Measurements from ENCODE around the gene THAP11.
"Not testable (repeated sequence)": the region's sequence is repeated elsewhere in the genome, so short reads cannot be mapped to it uniquely, and the experiment has no call there.

Gene THAP11

DNA sequence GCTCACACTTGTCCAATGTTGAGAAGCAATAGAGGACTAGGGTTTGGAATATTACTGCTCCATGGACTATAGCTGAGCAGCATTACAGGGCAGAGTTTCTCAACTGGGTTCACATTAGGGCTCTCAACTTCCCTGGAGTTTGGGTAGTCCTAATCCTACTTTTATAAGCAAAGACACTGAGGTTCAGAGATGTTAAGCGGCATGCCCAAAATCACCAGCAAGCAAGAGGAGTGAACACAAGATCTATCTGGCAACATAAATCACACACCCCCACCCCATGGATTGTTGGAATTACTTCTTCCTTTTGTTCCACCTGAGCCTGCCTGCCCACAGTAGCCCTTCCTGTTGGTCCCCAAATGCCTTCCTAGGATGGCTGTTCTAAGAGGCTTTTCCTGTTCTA lies 30.2 kb upstream of the THAP11 start:
- no peak overlapping the region for H3K9ac ChIP-seq (ENCODE audit: low read length)

DNA sequence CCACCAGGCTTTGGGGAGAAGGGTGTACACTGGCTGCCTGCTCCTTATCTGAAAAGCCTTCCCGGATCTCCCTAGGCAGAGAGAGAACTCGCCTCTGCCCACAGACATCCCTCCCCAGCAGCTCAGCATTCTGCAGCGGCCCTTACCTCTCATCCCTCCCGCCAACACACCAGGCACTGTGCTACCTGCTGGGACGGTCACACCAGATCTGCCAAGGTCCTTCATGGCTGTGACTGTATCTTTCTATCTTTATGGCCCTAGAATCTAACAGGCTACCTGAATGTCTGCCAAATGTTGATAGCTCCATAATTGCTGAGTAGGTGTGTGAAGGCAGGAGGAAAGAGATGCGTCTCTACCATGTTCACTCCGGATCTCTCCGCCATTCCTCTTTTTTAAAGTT lies 27.6 kb upstream of the THAP11 start:
- H3K4me3 ChIP-seq (ENCODE audit: low read length): no peak overlapping the region
- no peak overlapping the region for H3K9ac ChIP-seq (ENCODE audit: low read length)
- no peak for DNase-seq (ENCODE audit: low read depth)

More for the DNA sequence above, 30.2 kb upstream of the THAP11 start:
- Histone ChIP-seq H3K36me3 (ENCODE audit: control insufficient read depth, insufficient read depth, low read length, severe bottlenecking) (no peaks in the 10 kb centered on the region), H3K4me3 (ENCODE audit: low read length) (no peak overlapping the region), H3K9me3 (ENCODE audit: control insufficient read depth, low read length) (no peaks in the 10 kb centered on the region), H3K4me1 (ENCODE audit: control insufficient read depth, insufficient read depth, low read length) (peaks cover 5% of the 10 kb centered on the region), H3K27me3 (replicated peaks; ENCODE audit: control insufficient read depth, insufficient read depth, low read length) (no peaks in the 10 kb centered on the region)
- no peak for DNase-seq (ENCODE audit: low read depth)

GRCh38 chr16:67820608-67821259 lies 21.4 kb upstream of the THAP11 start:
- no peaks in the 10 kb centered on the region for H3K4me1 ChIP-seq (ENCODE audit: control insufficient read depth, insufficient read depth, low read length)
- DNase-seq (ENCODE audit: low read depth): no peak

More for the DNA sequence above, 27.6 kb upstream of the THAP11 start:
- H3K4me1 ChIP-seq (ENCODE audit: control insufficient read depth, insufficient read depth, low read length): no peaks in the 10 kb centered on the region
- no peaks in the 10 kb centered on the region for H3K27me3 ChIP-seq (replicated peaks; ENCODE audit: control insufficient read depth, insufficient read depth, low read length)
- no peaks in the 10 kb centered on the region for H3K9me3 ChIP-seq (ENCODE audit: control insufficient read depth, low read length)
- no peaks in the 10 kb centered on the region for H3K36me3 ChIP-seq (ENCODE audit: control insufficient read depth, insufficient read depth, low read length, severe bottlenecking)

GRCh38 chr16:67822511-67822910 lies 19.6 kb upstream of the THAP11 start:
- Histone ChIP-seq H3K27me3 (replicated peaks; ENCODE audit: control insufficient read depth, insufficient read depth, low read length) (peaks cover 2% of the 10 kb centered on the region), H3K36me3 (ENCODE audit: control insufficient read depth, insufficient read depth, low read length, severe bottlenecking) (peaks cover 13% of the 10 kb centered on the region), H3K4me3 (ENCODE audit: low read length) (no peak overlapping the region), H3K4me1 (ENCODE audit: control insufficient read depth, insufficient read depth, low read length) (no peaks in the 10 kb centered on the region), H3K9ac (ENCODE audit: low read length) (no peak overlapping the region), H3K9me3 (ENCODE audit: control insufficient read depth, low read length) (no peaks in the 10 kb centered on the region)
- peak; percentile 36 for DNase-seq (ENCODE audit: low read depth)

More at GRCh38 chr16:67820608-67821259, 21.4 kb upstream of the THAP11 start:
- H3K9ac ChIP-seq (ENCODE audit: low read length): no peak overlapping the region
- peaks cover 2% of the 10 kb centered on the region for H3K27me3 ChIP-seq (replicated peaks; ENCODE audit: control insufficient read depth, insufficient read depth, low read length)
- no peaks in the 10 kb centered on the region for H3K36me3 ChIP-seq (ENCODE audit: control insufficient read depth, insufficient read depth, low read length, severe bottlenecking)
- no peak overlapping the region for H3K4me3 ChIP-seq (ENCODE audit: low read length)
- no peaks in the 10 kb centered on the region for H3K9me3 ChIP-seq (ENCODE audit: control insufficient read depth, low read length)

DNA sequence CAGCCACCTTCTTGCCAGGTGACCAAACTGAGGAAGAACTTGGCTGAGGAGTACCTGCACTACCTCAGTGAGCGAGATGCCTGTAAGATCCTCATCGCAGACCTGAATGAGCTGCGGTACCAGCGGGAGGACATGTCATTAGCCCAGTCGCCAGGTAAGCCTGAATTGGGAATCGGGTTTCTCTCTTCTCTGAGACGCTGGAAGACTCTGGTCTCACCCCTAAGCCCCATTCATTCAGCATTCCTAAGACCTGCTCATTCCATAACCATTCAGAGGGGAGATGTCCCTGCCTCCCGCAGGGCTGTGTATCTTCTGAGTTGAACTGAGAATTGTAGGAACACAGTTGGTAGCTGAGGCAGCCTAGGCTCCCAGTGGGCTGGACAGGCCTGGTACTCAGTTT lies 17.0 kb upstream of the THAP11 start:
- Histone ChIP-seq H3K9me3 (ENCODE audit: control insufficient read depth, low read length) (no peaks in the 10 kb centered on the region), H3K27me3 (replicated peaks; ENCODE audit: control insufficient read depth, insufficient read depth, low read length) (peaks cover 2% of the 10 kb centered on the region), H3K4me1 (ENCODE audit: control insufficient read depth, insufficient read depth, low read length) (no peaks in the 10 kb centered on the region), H3K4me3 (ENCODE audit: low read length) (no peak overlapping the region), H3K36me3 (ENCODE audit: control insufficient read depth, insufficient read depth, low read length, severe bottlenecking) (peaks cover 39% of the 10 kb centered on the region), H3K9ac (ENCODE audit: low read length) (no peak overlapping the region)
- DNase-seq (ENCODE audit: low read depth): no peak

DNA sequence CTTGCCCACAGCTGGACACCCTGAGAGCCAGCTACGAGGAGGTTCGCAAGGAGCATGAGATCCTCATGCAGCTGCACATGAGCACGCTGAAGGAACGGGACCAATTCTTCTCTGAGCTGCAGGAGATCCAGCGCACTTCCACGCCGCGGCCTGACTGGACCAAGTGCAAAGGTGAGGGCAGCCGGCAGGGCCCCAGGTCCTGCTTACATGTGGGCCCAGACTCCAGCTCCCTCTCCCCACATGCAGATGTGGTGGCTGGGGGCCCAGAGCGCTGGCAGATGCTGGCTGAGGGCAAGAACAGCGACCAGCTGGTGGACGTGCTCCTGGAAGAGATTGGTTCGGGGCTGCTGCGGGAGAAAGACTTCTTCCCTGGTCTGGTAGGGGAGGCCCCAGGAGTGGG lies 16.2 kb upstream of the THAP11 start:
- no peak for DNase-seq (ENCODE audit: low read depth)
- no peak overlapping the region for H3K4me3 ChIP-seq (ENCODE audit: low read length)
- H3K9ac ChIP-seq (ENCODE audit: low read length): no peak overlapping the region
- H3K27me3 ChIP-seq (replicated peaks; ENCODE audit: control insufficient read depth, insufficient read depth, low read length): peaks cover 2% of the 10 kb centered on the region
- H3K9me3 ChIP-seq (ENCODE audit: control insufficient read depth, low read length): no peaks in the 10 kb centered on the region
- H3K4me1 ChIP-seq (ENCODE audit: control insufficient read depth, insufficient read depth, low read length): no peaks in the 10 kb centered on the region
- peaks cover 45% of the 10 kb centered on the region for H3K36me3 ChIP-seq (ENCODE audit: control insufficient read depth, insufficient read depth, low read length, severe bottlenecking)

GRCh38 chr16:67828651-67829050 lies 13.5 kb upstream of the THAP11 start:
- no peaks in the 10 kb centered on the region for H3K9me3 ChIP-seq (ENCODE audit: control insufficient read depth, low read length)
- peaks cover 2% of the 10 kb centered on the region for H3K27me3 ChIP-seq (replicated peaks; ENCODE audit: control insufficient read depth, insufficient read depth, low read length)
- peaks cover 59% of the 10 kb centered on the region for H3K36me3 ChIP-seq (ENCODE audit: control insufficient read depth, insufficient read depth, low read length, severe bottlenecking)
- no peak overlapping the region for H3K4me3 ChIP-seq (ENCODE audit: low read length)
- no peak for DNase-seq (ENCODE audit: low read depth)
- peaks cover 9% of the 10 kb centered on the region for H3K4me1 ChIP-seq (ENCODE audit: control insufficient read depth, insufficient read depth, low read length)
- no peak overlapping the region for H3K9ac ChIP-seq (ENCODE audit: low read length)

GRCh38 chr16:67833030-67833414 lies 9.1 kb upstream of the THAP11 start:
- Histone ChIP-seq H3K36me3 (ENCODE audit: control insufficient read depth, insufficient read depth, low read length, severe bottlenecking) (peaks cover 41% of the 10 kb centered on the region), H3K9ac (ENCODE audit: low read length) (peak overlapping the region; percentile 95), H3K4me3 (ENCODE audit: low read length) (peak overlapping the region; percentile 90), H3K27me3 (replicated peaks; ENCODE audit: control insufficient read depth, insufficient read depth, low read length) (no peaks in the 10 kb centered on the region), H3K4me1 (ENCODE audit: control insufficient read depth, insufficient read depth, low read length) (peaks cover 13% of the 10 kb centered on the region), H3K9me3 (ENCODE audit: control insufficient read depth, low read length) (no peaks in the 10 kb centered on the region)
- peak; percentile 69 for DNase-seq (ENCODE audit: low read depth)

- Histone ChIP-seq H3K9ac (ENCODE audit: low read length) (peak overlapping the region; percentile 95), H3K4me1 (ENCODE audit: control insufficient read depth, insufficient read depth, low read length) (peaks cover 13% of the 10 kb centered on the region), H3K4me3 (ENCODE audit: low read length) (peak overlapping the region; percentile 90), H3K36me3 (ENCODE audit: control insufficient read depth, insufficient read depth, low read length, severe bottlenecking) (peaks cover 35% of the 10 kb centered on the region), H3K27me3 (replicated peaks; ENCODE audit: control insufficient read depth, insufficient read depth, low read length) (no peaks in the 10 kb centered on the region), H3K9me3 (ENCODE audit: control insufficient read depth, low read length) (no peaks in the 10 kb centered on the region)
- peak; percentile 98 for DNase-seq (ENCODE audit: low read depth)
Measured at GRCh38 chr16:67833415-67834241, 8.5 kb upstream of the THAP11 start.

DNA sequence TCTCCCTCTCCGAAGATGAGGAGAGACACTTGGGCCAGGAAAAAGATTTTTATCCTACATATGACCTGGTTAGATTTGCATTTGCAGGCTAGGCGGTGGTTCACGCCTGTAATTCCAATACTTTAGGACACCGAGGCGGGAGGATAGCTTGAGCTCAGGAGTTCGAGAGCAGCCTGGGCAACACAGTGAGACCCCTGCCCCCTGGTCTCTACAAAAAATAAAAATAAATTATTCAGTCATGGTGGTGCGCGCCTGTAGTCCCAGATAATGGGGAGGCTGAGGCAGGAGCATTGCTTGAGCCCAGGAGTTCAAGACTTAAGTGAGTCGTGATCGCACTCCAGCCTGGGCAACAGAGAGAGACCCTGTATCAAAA lies 7.9 kb upstream of the THAP11 start:
- no peak for DNase-seq (ENCODE audit: low read depth)
- Histone ChIP-seq H3K36me3 (ENCODE audit: control insufficient read depth, insufficient read depth, low read length, severe bottlenecking) (peaks cover 29% of the 10 kb centered on the region), H3K4me3 (ENCODE audit: low read length) (peak overlapping the region; percentile 90), H3K27me3 (replicated peaks; ENCODE audit: control insufficient read depth, insufficient read depth, low read length) (no peaks in the 10 kb centered on the region), H3K9ac (ENCODE audit: low read length) (peak overlapping the region; percentile 95), H3K4me1 (ENCODE audit: control insufficient read depth, insufficient read depth, low read length) (peaks cover 13% of the 10 kb centered on the region), H3K9me3 (ENCODE audit: control insufficient read depth, low read length) (no peaks in the 10 kb centered on the region)

DNA sequence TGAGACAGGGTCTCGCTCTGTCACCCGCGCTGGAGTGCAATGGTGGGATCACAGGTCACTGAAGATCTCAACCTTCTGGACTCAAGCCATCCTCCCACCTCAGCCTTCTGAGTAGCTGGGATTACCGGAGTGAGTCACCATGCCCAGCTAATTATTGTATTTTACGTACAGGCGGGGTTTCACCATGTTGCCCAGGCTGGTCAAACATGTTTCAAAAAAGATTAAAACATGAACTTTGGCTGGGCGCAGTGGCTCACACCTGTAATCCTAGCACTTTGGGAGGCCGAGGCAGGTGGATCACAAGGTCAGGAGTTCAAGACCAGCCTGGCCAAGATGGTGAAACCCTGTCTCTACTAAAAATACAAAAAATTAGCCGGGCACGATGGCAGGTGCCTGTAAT lies 4.9 kb upstream of the THAP11 start:
- not testable (repeated sequence) for H3K27me3 ChIP-seq (replicated peaks; ENCODE audit: control insufficient read depth, insufficient read depth, low read length); H3K9me3 ChIP-seq (ENCODE audit: control insufficient read depth, low read length); H3K4me3 ChIP-seq (ENCODE audit: low read length); DNase-seq (ENCODE audit: low read depth); H3K36me3 ChIP-seq (ENCODE audit: control insufficient read depth, insufficient read depth, low read length, severe bottlenecking); H3K9ac ChIP-seq (ENCODE audit: low read length)
- H3K4me1 ChIP-seq (ENCODE audit: control insufficient read depth, insufficient read depth, low read length): peaks cover 13% of the 10 kb centered on the region

All from adipocyte (in vitro differentiated cells).